Measurements from ENCODE around the gene LOXL3.
A peak's percentile ranks its signal among the peaks of the same experiment; 100 is the strongest.

The LOXL3 gene

DNA sequence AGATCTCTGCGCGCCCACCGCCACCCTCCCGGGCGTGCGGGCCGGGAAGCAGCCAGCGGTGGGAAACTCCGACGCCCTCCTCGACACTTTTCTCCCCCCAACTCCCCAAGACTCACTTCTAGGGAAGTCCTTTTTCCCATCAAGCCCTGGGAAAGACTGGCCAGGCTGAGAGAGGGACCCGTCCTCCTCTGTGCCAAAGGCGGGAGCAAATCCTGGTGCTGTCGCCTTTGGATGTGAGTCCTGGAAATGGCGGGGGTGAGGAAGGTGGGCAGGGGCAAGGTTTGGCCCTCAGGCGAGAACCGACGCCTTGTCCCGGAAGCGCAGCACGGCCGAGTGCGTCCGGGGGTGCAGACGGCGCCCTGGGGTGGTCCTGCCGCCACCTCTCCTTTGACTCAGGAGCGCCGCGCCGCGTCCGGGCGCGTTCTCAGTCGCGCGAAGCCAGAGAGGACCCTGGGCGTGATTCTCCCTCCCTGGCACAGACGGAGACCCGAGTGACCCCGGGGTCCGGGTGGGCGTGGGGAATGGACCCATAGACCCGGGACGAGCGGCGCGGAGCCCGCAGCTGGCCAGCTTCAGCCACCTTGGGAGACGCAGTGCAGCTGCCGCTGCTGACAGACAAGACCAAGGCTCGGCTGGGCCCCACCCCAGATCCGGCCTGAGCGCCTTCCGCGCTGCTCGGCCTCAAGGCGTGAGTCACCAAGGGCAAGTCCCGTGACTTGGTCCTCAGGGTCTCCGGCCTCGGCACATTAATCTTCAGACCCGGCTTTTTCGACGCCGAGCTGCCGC is 50.8 kb downstream of the LOXL3 start:
- peak overlapping the region; percentile 64 for H3K4me3 ChIP-seq (ENCODE audit: low read length)
- peak overlapping the region; percentile 54 for H3K27ac ChIP-seq (ENCODE audit: low read depth, low read length)
- H3K36me3 ChIP-seq (ENCODE audit: control insufficient read depth, insufficient read depth, low read length): no peaks in the 10 kb centered on the region
- peak overlapping the region; percentile 16 for H3K9ac ChIP-seq (ENCODE audit: low read length)
- H3K4me1 ChIP-seq (ENCODE audit: control insufficient read depth, insufficient read depth, low read length): peaks cover 17% of the 10 kb centered on the region
- H3K27me3 ChIP-seq (ENCODE audit: control insufficient read depth, insufficient read depth, low read length): peaks cover 28% of the 10 kb centered on the region

DNA sequence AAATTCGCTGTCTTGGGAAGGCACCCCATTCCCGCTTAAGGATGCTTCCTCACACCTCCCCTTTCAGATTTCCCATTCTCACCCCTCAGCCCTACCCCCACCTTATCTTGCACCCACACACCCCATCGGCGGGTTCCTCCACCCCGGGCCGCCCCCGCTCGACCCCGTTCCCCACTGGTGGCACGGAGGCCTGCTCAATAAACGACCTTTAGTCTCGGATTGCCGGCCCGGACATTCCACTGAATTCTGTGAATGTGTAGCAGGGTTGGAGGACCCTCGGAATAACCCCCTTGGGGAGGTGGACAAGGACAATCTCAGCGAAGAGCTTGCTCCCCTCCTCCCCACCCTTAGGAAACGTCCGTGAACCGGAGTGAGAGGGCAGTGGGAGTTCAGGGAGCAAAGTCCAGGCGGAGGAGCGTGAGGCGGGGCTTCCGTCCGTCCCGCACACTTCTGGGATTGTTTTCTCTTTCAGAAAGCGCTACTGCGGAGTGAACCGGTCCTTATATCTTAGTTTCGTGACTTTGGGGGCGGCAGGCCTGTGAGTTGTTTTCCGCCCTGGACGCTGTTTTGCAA is 51.5 kb downstream of the LOXL3 start:
- H3K4me1 ChIP-seq (ENCODE audit: control insufficient read depth, insufficient read depth, low read length): peaks cover 20% of the 10 kb centered on the region
- peak overlapping the region; percentile 64 for H3K4me3 ChIP-seq (ENCODE audit: low read length)
- peaks cover 32% of the 10 kb centered on the region for H3K27me3 ChIP-seq (ENCODE audit: control insufficient read depth, insufficient read depth, low read length)
- H3K27ac ChIP-seq (ENCODE audit: low read depth, low read length): no peak overlapping the region
- no peaks in the 10 kb centered on the region for H3K36me3 ChIP-seq (ENCODE audit: control insufficient read depth, insufficient read depth, low read length)
- H3K9ac ChIP-seq (ENCODE audit: low read length): peak overlapping the region; percentile 16

DNA sequence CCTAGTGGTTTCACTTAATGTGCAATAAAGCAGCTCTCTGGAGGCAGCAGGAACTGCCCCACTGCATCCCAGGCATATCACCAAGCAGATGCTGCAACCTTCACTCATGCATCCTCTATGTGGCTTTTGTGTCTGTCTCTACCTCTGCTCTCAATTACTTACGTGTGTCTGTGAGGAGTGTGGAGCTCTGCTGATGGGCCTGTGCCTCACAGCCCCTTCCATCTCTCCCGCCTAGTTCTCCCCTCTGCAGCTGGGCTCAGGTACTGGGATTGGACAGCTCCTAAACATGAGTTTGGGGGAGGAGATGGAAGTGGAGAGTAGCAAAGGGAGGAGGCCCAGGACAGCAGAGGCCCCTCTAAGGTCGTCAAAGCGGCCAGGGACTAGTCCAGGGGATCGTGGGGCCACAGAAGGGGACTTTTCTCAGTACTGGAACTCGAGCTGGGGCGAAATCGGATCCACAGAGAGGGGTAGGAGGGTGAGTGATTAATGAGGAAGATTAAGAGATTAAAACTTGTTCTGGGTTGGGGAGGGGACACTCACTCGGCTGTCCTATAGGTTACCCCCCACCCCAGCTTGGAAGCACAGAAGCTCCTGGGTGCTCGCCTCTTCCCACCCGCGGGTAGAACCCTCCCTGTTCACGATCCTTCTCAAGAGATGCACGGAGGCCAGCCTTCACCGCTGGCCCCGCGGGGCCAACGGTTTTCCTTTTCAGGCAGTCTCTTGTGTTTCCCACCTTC is 52.2 kb downstream of the LOXL3 start:
- Histone ChIP-seq H3K27me3 (ENCODE audit: control insufficient read depth, insufficient read depth, low read length) (peaks cover 32% of the 10 kb centered on the region), H3K36me3 (ENCODE audit: control insufficient read depth, insufficient read depth, low read length) (no peaks in the 10 kb centered on the region), H3K4me3 (ENCODE audit: low read length) (peak overlapping the region; percentile 64), H3K4me1 (ENCODE audit: control insufficient read depth, insufficient read depth, low read length) (peaks cover 15% of the 10 kb centered on the region), H3K27ac (ENCODE audit: low read depth, low read length) (no peak overlapping the region), H3K9ac (ENCODE audit: low read length) (no peak overlapping the region)

DNA sequence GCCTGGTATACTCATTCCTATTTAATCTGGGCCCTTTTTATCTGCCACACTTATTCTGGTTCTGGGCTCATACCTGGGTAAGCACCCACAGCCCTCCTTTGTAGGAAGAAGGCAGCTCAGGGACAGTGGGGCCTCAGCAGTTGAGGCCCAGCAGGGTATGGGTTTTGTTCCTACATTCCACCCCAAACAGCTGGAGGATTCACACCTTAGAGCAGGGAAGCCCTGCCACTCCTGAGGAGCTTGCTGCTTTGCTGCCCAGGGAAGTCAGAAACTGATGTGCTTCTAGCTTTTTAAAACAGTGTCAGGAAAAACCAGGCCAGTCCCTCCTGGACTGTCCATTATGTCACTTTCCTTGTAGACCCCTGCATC is 53.2 kb downstream of the LOXL3 start:
- Histone ChIP-seq H3K27me3 (ENCODE audit: control insufficient read depth, insufficient read depth, low read length) (peaks cover 32% of the 10 kb centered on the region), H3K4me3 (ENCODE audit: low read length) (no peak overlapping the region), H3K9ac (ENCODE audit: low read length) (no peak overlapping the region), H3K4me1 (ENCODE audit: control insufficient read depth, insufficient read depth, low read length) (peaks cover 11% of the 10 kb centered on the region), H3K36me3 (ENCODE audit: control insufficient read depth, insufficient read depth, low read length) (no peaks in the 10 kb centered on the region), H3K27ac (ENCODE audit: low read depth, low read length) (no peak overlapping the region)

DNA sequence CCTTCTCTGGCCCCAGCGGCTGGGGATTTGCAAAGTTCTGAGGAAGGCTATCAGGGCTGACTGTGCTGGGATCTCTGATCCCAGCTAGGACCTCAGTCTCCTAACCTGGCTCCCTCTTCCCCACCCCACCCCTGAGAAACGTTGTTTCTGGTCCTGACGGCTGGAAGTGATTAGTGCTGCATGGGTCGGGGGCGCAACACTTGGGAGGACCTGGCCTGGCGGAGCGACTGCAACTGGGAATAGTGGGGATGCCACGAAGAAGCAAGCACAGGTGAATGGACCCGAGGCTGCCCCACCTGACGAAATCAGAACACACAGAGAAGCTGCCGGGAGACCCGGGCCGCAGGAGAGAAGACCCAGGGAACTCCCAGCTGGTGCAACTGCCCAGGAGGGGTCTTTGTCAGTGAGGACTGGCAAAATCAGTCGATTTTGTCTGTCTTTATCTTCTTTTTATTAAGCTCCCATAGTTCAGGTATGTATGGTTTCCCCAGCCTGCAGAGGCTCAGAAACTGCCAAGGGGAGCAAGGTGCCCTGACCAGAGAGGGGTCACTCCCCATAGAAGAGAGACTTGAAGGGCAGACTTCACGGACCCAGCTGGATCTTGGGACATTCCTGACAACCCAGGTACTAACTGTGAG is 53.7 kb downstream of the LOXL3 start:
- Histone ChIP-seq H3K27ac (ENCODE audit: low read depth, low read length) (no peak overlapping the region), H3K36me3 (ENCODE audit: control insufficient read depth, insufficient read depth, low read length) (no peaks in the 10 kb centered on the region), H3K4me3 (ENCODE audit: low read length) (no peak overlapping the region), H3K4me1 (ENCODE audit: control insufficient read depth, insufficient read depth, low read length) (peaks cover 11% of the 10 kb centered on the region), H3K27me3 (ENCODE audit: control insufficient read depth, insufficient read depth, low read length) (peaks cover 32% of the 10 kb centered on the region), H3K9ac (ENCODE audit: low read length) (no peak overlapping the region)

DNA sequence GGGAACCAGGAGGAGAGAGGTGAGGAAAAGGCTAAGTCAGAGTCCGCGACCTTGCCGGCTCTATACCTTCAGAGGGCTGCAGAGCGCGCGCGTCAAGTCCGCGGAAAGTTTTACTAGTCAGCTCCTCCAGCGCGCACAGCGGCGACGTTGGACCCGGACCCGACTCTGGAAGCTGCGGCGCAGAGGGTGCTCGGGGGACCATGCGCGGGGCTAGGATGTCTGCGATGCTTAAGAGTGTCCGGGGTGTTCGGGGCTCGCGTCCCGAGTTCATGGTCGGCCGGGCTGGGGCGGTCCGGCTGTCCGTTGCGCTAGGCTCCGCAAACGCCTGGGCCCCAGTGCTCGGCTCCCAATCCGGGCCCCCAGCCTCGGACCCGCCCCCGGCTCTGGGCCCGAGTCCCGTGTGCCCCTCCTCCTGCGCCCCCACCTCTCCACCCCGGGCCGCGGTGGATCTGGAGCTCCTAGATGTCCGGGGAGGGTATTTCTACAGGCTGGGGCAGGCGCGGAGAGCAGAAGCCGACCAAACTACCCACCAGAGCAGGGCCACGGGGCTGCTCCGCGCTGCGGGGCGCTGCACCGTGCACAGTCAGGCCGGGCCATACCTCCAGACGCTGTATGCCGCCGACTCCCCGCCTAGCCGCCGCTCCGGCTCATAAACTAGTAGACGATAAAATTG is 54.3 kb downstream of the LOXL3 start, which contains the start of gene LBX2:
TSS of gene LBX2 (minus strand) at position 337 of the 673 bp plus-strand sequence. CDS start at position 271, 66 bp downstream.
- H3K36me3 ChIP-seq (ENCODE audit: control insufficient read depth, insufficient read depth, low read length): no peaks in the 10 kb centered on the region
- peaks cover 11% of the 10 kb centered on the region for H3K4me1 ChIP-seq (ENCODE audit: control insufficient read depth, insufficient read depth, low read length)
- no peak within 1 kb of the TSS for H3K9ac ChIP-seq (ENCODE audit: low read length)
- peaks cover 32% of the 10 kb centered on the region for H3K27me3 ChIP-seq (ENCODE audit: control insufficient read depth, insufficient read depth, low read length)
- H3K4me3 ChIP-seq (ENCODE audit: low read length): peak within 1 kb of the TSS; percentile 68
- no peak within 1 kb of the TSS for H3K27ac ChIP-seq (ENCODE audit: low read depth, low read length)

DNA sequence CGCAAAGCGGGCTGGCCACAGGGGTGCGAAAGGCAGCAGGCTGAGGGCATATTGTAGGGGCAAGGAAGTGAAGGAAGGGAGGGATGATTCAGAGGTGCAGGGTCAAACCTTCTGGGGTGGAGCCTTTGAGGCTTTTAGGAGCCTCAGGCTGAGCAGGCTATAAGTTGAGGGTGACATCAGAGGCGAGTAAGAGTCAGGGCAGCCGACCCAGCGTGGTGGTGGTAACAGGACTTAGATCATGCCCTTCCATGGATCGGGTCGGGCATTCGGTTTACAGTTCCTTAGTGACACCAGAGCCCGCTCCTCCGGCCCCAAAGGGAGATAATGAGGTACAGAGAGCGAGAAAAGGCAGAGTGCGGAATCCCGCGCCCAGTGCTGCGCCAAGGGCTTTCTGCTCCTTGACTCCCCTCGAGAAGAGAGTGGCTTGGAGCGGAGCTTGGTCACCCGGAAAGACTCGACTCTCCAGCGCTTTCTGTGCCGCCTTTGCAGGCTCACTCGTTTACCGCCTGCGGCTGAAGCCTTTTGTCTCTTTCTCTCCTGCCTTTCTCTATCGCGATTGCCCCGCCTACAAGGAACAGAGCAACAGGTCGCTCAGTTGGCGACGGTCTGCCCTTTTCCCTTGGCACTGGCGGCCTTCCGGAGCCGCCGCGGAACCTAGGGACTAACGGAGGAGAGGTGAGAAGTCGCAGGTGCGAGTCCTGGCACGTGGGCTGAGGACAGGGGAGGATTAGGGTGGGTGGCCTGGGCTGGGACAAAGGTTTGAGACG is 55.1 kb downstream of the LOXL3 start:
- Histone ChIP-seq H3K27ac (ENCODE audit: low read depth, low read length) (no peak overlapping the region), H3K9ac (ENCODE audit: low read length) (no peak overlapping the region), H3K27me3 (ENCODE audit: control insufficient read depth, insufficient read depth, low read length) (peaks cover 27% of the 10 kb centered on the region), H3K4me3 (ENCODE audit: low read length) (peak overlapping the region; percentile 68), H3K4me1 (ENCODE audit: control insufficient read depth, insufficient read depth, low read length) (peaks cover 11% of the 10 kb centered on the region), H3K36me3 (ENCODE audit: control insufficient read depth, insufficient read depth, low read length) (peaks cover 5% of the 10 kb centered on the region)

DNA sequence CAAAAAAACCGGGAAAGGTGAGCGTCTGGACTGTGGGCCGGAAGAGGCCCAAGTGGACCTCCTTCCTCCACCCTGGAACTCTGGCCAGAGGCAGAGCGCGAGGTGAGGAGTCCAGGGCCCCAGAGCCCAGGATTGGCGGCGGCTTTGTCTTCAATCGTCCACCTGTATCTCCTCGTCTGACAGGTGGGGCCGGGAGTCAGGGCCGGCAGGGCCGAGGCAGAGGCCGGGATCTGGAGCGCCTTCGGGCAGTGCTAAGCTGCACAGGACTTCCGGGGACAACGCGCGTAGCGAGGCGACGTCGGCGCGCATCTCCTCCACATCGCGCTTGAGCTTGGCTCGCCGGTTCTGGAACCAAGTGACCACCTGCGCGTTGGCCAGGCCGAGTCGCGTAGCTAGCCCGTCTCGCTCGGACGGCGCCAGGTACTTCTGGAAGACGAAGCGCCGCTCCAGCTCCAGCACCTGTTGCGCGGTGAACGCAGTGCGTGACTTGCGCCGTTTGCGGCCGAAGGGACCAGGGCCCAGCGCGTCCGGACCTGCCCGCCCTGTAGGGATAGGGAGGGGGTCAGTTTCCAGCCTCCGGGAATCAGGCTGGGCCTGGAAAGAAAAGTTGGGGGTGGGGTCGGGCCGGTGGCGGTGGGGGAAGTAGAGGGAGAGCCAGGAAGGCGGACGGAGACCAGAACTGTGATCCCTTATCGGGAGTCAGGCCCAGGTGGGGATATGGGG is 55.8 kb downstream of the LOXL3 start:
- peaks cover 11% of the 10 kb centered on the region for H3K4me1 ChIP-seq (ENCODE audit: control insufficient read depth, insufficient read depth, low read length)
- peak overlapping the region; percentile 68 for H3K4me3 ChIP-seq (ENCODE audit: low read length)
- peak overlapping the region; percentile 36 for H3K9ac ChIP-seq (ENCODE audit: low read length)
- no peak overlapping the region for H3K27ac ChIP-seq (ENCODE audit: low read depth, low read length)
- H3K27me3 ChIP-seq (ENCODE audit: control insufficient read depth, insufficient read depth, low read length): peaks cover 27% of the 10 kb centered on the region
- H3K36me3 ChIP-seq (ENCODE audit: control insufficient read depth, insufficient read depth, low read length): peaks cover 8% of the 10 kb centered on the region

DNA sequence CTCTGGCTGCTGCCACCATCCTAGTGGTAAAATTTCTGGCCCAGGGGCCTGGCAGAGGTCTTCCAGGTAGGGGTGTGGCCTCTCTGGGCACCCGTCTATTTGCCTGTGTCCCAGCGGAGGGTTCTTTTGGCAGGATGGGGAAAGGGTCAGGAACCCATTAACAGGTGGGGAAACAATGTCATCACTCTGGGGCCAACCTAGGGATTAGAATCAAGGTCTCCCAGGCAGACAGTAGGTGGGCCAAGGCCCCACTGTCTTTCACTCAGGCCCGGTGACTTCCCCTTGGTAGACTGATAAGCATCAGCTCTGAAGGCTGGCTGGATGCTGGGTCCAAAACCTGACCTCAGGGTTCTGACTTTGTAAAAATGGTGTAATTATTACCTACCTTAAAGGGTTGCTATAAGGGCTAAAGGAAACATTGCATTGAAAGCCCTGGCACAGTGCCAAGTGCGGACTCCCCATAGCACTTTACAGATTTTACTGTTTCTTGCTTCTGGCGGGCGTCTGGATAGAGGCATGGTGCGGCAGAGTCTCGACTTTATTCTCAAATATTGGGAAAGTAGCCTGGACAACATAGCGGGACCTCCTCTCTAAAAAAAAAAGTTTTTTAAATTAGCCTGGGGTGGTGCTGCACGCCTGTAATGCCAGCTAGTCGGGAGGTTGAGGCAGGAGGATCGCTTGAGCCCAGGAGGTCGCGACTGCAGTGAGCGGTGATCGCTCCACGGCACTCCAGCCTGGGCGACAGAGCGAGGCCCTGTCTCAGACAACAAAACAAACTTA is 56.6 kb downstream of the LOXL3 start:
- Histone ChIP-seq H3K27me3 (ENCODE audit: control insufficient read depth, insufficient read depth, low read length) (peaks cover 26% of the 10 kb centered on the region), H3K4me1 (ENCODE audit: control insufficient read depth, insufficient read depth, low read length) (peaks cover 8% of the 10 kb centered on the region), H3K4me3 (ENCODE audit: low read length) (peak overlapping the region; percentile 68), H3K36me3 (ENCODE audit: control insufficient read depth, insufficient read depth, low read length) (peaks cover 14% of the 10 kb centered on the region), H3K27ac (ENCODE audit: low read depth, low read length) (no peak overlapping the region), H3K9ac (ENCODE audit: low read length) (no peak overlapping the region)

DNA sequence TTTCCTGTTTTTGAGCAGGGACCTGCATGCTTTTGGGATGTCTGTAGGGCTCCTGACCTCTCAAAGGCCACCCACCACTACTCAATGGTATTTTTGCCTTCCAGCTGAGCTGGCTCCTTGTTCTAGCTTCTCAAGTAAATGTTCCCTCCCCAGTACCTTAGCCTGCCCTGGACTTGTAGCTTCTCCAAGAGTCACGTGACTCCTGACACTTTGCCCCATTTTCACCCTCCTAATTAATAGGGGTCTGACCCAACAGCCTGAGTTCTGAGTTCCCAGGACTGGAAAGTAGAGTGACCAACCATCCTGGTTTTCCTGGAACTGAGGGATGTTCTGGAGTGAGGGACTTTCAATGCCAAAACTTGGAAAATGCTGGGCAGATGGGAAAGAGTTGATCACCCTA is 58.3 kb downstream of the LOXL3 start:
- H3K27ac ChIP-seq (ENCODE audit: low read depth, low read length): no peak overlapping the region
- H3K9ac ChIP-seq (ENCODE audit: low read length): no peak overlapping the region
- peaks cover 27% of the 10 kb centered on the region for H3K36me3 ChIP-seq (ENCODE audit: control insufficient read depth, insufficient read depth, low read length)
- H3K4me1 ChIP-seq (ENCODE audit: control insufficient read depth, insufficient read depth, low read length): peaks cover 8% of the 10 kb centered on the region
- peaks cover 23% of the 10 kb centered on the region for H3K27me3 ChIP-seq (ENCODE audit: control insufficient read depth, insufficient read depth, low read length)
- no peak overlapping the region for H3K4me3 ChIP-seq (ENCODE audit: low read length)

Measured in rectal smooth muscle tissue (tissue), 1 donor.